Transverse colon (tissue), 4 donors: Measurements from ENCODE around the gene CCDC68.

Experiments
- EP300 ChIP-seq: sonication (generic); formaldehyde crosslinking; IDR thresholded peaks from one replicate; pipeline ENCODE4 v1.6.1; 2017; ENCODE audit warnings: antibody characterized with exemption, low read depth
- POLR2A ChIP-seq: fragments of 450-650 bp; IDR thresholded peaks from one replicate; pipeline ENCODE4 v1.6.1; 2016; ENCODE audit warnings: antibody characterized with exemption, mild to moderate bottlenecking, moderate library complexity
- POLR2AphosphoS5 ChIP-seq, 3 donors: sonication (generic); formaldehyde crosslinking; IDR thresholded peaks; one replicate each; pipeline ENCODE4 v1.6.1; 2016; ENCODE audit warnings: antibody characterized with exemption in 3 of 3
- TF ChIP-seq, protein P1 (sequence below), 5 experiments: fragments of 200-600 bp in 3 of 5; fragments of 450-650 bp in 2 of 5; sonication (generic) in 3 of 5; IDR thresholded peaks; 1 replicate in 2 of 5; 2 replicates in 3 of 5; pipeline ENCODE4 v1.5.1; 2016 to 2017; ENCODE audit warnings: antibody characterized with exemption in 5 of 5, inconsistent platforms in 3 of 5, mild to moderate bottlenecking in 2 of 5, moderate library complexity in 1 of 5

DNA sequence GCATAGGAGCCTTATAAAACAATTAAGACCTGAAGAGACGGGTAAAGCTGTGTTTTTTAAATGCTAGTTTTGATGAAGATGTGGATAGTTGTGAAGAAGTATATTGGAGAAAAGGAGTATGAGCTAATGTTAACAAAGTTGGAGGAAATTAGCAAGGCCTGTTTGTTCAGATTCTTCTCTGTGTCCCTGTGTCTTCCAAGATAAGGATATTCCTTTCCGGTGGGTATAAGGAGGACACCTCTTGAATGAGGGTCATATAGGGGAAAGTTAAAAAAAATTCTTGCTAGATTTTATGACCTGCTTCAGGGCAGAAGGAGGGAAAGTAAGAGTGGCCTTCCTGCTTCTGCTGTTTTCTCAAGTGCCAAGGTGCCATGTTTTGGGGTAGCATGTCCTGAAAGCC is 59.0 kb downstream of the CCDC68 start:
- TF ChIP-seq, protein P1, sequence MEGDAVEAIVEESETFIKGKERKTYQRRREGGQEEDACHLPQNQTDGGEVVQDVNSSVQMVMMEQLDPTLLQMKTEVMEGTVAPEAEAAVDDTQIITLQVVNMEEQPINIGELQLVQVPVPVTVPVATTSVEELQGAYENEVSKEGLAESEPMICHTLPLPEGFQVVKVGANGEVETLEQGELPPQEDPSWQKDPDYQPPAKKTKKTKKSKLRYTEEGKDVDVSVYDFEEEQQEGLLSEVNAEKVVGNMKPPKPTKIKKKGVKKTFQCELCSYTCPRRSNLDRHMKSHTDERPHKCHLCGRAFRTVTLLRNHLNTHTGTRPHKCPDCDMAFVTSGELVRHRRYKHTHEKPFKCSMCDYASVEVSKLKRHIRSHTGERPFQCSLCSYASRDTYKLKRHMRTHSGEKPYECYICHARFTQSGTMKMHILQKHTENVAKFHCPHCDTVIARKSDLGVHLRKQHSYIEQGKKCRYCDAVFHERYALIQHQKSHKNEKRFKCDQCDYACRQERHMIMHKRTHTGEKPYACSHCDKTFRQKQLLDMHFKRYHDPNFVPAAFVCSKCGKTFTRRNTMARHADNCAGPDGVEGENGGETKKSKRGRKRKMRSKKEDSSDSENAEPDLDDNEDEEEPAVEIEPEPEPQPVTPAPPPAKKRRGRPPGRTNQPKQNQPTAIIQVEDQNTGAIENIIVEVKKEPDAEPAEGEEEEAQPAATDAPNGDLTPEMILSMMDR (IDR thresholded peaks at IDR 0.05), result no peak
- no peak for TF ChIP-seq EP300
- no peak for TF ChIP-seq POLR2A
- TF ChIP-seq POLR2AphosphoS5 (IDR thresholded peaks at IDR 0.05), result no peak
